ENCODE measurements around the gene FSTL1.

Gene FSTL1

DNA sequence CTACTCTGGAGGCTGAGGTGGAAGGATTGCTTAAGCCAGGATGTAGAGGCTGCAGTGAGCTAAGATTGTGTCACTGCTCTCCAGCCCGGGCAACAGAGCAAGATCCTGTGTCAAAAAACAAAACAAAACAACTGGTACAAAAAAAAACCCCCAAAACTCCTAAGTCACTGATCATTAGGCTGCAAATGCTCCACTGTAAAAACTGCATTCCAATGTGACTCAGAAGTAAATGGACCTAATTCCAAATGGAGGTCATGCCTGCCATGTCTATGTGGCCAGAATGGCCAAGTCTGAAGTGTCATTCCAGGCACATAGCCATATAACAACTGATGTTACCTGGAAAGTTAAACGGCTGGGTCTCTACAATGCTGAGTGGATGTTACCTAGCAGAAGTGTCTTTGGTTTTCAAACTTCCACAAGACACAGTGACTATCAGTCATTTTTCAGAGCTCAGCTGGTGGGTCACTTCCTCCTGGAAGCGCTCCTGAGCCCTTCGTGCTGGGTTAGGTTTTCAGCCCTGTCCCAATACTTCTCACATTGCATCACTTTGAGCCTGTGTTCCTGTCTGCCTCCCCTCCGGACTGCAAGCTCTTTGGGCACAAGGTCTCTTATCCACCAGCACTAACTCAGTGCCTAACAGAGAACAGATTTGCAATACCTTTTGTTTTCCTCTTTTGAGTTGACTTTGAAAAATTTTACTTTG, 10.6 kb downstream of the FSTL1 start:
- Histone ChIP-seq H3K27me3 (no peaks in the 10 kb centered on the region), H3K36me3 (no peaks in the 10 kb centered on the region), H3K9me3 (no peaks in the 10 kb centered on the region), H3K4me3 (ENCODE audit: low read depth, low read length) (no peak overlapping the region), H3K4me1 (no peaks in the 10 kb centered on the region)
- TF ChIP-seq, protein P1, sequence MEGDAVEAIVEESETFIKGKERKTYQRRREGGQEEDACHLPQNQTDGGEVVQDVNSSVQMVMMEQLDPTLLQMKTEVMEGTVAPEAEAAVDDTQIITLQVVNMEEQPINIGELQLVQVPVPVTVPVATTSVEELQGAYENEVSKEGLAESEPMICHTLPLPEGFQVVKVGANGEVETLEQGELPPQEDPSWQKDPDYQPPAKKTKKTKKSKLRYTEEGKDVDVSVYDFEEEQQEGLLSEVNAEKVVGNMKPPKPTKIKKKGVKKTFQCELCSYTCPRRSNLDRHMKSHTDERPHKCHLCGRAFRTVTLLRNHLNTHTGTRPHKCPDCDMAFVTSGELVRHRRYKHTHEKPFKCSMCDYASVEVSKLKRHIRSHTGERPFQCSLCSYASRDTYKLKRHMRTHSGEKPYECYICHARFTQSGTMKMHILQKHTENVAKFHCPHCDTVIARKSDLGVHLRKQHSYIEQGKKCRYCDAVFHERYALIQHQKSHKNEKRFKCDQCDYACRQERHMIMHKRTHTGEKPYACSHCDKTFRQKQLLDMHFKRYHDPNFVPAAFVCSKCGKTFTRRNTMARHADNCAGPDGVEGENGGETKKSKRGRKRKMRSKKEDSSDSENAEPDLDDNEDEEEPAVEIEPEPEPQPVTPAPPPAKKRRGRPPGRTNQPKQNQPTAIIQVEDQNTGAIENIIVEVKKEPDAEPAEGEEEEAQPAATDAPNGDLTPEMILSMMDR (IDR thresholded peaks at IDR 0.05; ENCODE audit: low read depth, low read length), result no peak
- DNase-seq, result no peak

DNA sequence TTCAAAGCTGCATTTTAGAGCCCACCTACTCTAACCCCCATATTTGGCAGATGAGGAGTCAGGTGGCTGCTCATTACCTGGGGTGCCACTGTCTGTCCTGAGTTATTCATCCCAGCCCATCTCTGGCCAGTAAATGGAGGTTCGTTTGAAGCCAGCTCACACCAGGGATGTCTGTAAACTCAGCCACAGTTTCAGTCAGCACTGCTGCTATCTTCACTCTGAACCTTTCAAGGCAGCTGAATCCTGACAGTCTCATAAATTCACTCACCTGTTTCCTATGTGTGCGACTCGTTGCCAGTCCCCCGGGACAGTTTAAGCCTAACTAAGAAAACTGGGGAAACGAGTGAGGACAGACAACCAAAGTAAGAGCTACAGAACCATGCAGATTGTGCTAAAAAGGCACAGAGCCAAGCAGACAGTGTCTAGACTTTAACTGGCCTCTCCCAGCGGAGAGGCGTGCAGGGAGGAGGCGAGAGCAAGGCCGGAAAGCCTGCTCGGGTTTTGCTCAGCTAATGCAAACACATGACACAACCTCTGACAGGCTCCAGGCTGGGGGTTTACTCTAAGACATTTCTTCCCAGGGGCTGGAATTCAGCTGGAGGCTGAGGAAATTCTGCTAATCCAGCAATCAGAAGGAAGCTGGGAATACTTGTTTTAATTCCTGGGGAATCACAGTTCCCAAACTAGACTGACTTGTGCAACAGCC, 12.0 kb downstream of the FSTL1 start:
- Histone ChIP-seq H3K9me3 (no peaks in the 10 kb centered on the region), H3K4me3 (ENCODE audit: low read depth, low read length) (no peak overlapping the region), H3K4me1 (no peaks in the 10 kb centered on the region), H3K27me3 (no peaks in the 10 kb centered on the region), H3K36me3 (no peaks in the 10 kb centered on the region)
- DNase-seq, result no peak
- TF ChIP-seq, protein P1 (IDR thresholded peaks at IDR 0.05; ENCODE audit: low read depth, low read length), result no peak

DNA sequence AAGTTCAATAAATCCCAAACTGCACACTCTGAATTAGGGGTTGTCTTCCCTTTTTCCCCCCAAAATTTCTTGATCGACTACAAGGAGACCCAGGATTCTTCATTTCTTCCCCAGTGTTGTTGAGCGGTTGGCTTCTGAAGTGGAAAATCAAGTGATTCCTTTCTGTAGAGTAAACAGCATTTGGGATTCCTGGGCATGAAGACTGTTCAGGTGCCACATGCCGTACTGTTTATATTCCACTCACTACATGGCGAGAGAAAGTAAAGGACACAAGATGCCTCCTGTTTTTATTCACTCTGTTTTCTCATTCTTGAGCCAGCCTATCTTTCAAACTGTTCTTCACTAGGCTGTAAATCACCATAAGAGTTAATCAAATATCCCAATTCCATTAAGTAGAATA, 12.6 kb downstream of the FSTL1 start:
- Histone ChIP-seq H3K4me1 (no peaks in the 10 kb centered on the region), H3K9me3 (no peaks in the 10 kb centered on the region), H3K4me3 (ENCODE audit: low read depth, low read length) (no peak overlapping the region), H3K36me3 (no peaks in the 10 kb centered on the region), H3K27me3 (no peaks in the 10 kb centered on the region)
- TF ChIP-seq, protein P1 (IDR thresholded peaks at IDR 0.05; ENCODE audit: low read depth, low read length), result no peak
- no peak for DNase-seq

DNA sequence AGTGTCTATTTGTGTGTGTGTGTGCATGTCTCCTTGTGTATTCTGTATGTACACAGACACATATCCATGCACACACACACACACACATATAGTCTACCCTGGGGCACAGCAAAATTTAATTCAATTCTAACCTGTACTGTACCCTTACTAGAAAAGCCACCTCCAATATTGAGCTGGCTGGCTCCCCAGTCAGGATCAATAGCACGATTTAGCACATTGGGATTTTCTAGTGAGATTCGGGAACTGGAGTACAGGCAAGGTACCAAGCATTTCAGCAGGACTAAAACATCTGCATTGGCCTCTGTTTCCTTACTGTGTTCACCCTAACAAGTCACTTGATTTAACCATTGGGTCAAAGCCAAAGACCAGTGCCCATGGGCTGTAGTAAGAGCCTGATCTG, 13.2 kb downstream of the FSTL1 start:
- TF ChIP-seq, protein P1 (IDR thresholded peaks at IDR 0.05; ENCODE audit: low read depth, low read length), result no peak
- DNase-seq, result no peak
- H3K4me3 ChIP-seq (ENCODE audit: low read depth, low read length), result no peak overlapping the region

DNA sequence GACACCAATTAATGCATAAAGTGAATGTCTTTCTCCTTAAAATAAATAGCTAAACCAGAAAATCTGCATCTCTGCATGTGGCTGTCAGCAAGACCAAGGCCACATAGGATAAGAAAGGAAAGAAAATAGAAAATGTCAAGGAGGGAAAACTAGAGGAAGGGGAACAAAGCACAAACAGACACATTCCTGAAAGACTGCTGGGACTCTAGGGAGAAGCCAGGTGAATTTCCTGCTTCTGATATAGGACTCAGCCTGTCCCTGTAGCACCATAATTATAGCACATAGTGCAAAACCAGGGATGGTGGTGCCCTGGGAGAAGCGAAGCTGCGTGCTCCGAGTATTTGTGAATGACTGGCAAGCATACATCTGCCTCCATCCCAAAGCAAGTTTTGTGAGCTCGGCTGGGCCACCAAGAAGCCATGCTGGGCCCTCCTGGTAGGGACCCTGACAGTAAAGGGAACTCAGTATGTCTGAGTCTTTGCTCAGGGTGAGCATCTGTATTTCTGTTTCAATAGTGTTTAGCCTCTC, 14.2 kb downstream of the FSTL1 start:
- no peaks in the 10 kb centered on the region for H3K36me3 ChIP-seq
- no peaks in the 10 kb centered on the region for H3K27me3 ChIP-seq
- TF ChIP-seq, protein P1 (IDR thresholded peaks at IDR 0.05; ENCODE audit: low read depth, low read length), result no peak
- H3K9me3 ChIP-seq, result no peaks in the 10 kb centered on the region
- no peak for DNase-seq
- no peak overlapping the region for H3K4me3 ChIP-seq (ENCODE audit: low read depth, low read length)
- H3K4me1 ChIP-seq, result no peaks in the 10 kb centered on the region

More for the DNA sequence above, 13.2 kb downstream of the FSTL1 start:
- Histone ChIP-seq H3K36me3 (no peaks in the 10 kb centered on the region), H3K4me1 (no peaks in the 10 kb centered on the region), H3K27me3 (no peaks in the 10 kb centered on the region), H3K9me3 (no peaks in the 10 kb centered on the region)

DNA sequence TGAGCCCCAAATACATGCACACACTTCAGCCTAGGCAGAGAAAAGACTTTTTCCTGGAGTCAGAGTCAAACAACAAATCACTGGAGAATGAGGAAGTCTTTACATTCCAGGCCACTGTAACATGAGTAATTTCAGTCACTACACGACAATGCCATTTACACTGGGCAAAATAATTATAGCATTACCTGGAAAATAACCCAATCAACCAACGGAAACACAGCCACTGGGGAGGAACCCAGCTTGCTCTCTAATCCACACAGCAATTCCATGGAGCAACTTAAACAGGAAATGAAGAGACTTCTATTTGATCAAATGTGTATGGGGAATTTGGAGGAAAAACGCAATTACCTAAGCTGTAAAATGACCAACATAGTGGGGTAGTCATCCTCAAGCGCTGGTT, 15.2 kb downstream of the FSTL1 start:
- Histone ChIP-seq H3K9me3 (no peaks in the 10 kb centered on the region), H3K4me3 (ENCODE audit: low read depth, low read length) (no peak overlapping the region), H3K27me3 (no peaks in the 10 kb centered on the region), H3K4me1 (no peaks in the 10 kb centered on the region), H3K36me3 (no peaks in the 10 kb centered on the region)
- TF ChIP-seq, protein P1 (IDR thresholded peaks at IDR 0.05; ENCODE audit: low read depth, low read length), result no peak
- no peak for DNase-seq

Measured in BE2C (cell line).